GM19099 (cell line): ENCODE results near the gene ADGRG7.

Experiments
- POLR2A ChIP-seq: IDR thresholded peaks from 3 replicates; pipeline ENCODE4 v1.6.1; 2011; ENCODE audit warnings: low read depth; ENCODE audit not compliant: insufficient read length; ENCODE audit errors: extremely low read depth

ADGRG7 gene

GRCh38 chr3:100726706-100727105 lies 117.3 kb downstream of the ADGRG7 start:
- no peak for TF ChIP-seq POLR2A

GRCh38 chr3:100730524-100730923 lies 121.1 kb downstream of the ADGRG7 start:
- TF ChIP-seq POLR2A = no peak

- no peak for TF ChIP-seq POLR2A
Measured at GRCh38 chr3:100732435-100732834, 123.0 kb downstream of the ADGRG7 start.

GRCh38 chr3:100737334-100737733 lies 127.9 kb downstream of the ADGRG7 start:
- TF ChIP-seq POLR2A = no peak

- no peak for TF ChIP-seq POLR2A
Measured at GRCh38 chr3:100740207-100740606, 130.8 kb downstream of the ADGRG7 start.

- no peak for TF ChIP-seq POLR2A
Measured at GRCh38 chr3:100743535-100743934, 134.1 kb downstream of the ADGRG7 start.

- no peak for TF ChIP-seq POLR2A
Measured at GRCh38 chr3:100744671-100745070, 135.3 kb downstream of the ADGRG7 start.
